BJ (cell line): ENCODE data around the gene GCK. TPM values are rescaled to one million over a fixed set of nuclear protein-coding genes. Genes with fewer than 3 reads are reported as not detected.
"Not testable (repeated sequence)": the region's sequence is repeated elsewhere in the genome, so short reads cannot be mapped to it uniquely, and the experiment has no call there.

Source experiments
- CTCF ChIA-PET: fragments of 350-600 bp; formaldehyde crosslinking; extraction: SDS; loops from one replicate; lab custom pipeline; 2021; ENCODE audit warnings: antibody characterized with exemption, inconsistent platforms; lab: Yijun Ruan, JAX
- POLR2A ChIA-PET: fragments of 300-600 bp; sonication (Branson Sonifier 250); formaldehyde crosslinking; extraction: SDS; loops from one replicate; lab custom pipeline; 2021; ENCODE audit warnings: antibody characterized with exemption; lab: Charles Lee
- DNase-seq: peaks from one replicate; pipeline ENCODE4 v3.0.0-alpha.2; 2011; ENCODE audit warnings: low read depth
- H3K27me3 ChIP-seq: 2 replicates; pipeline ENCODE4 v1.6.0; 2011; ENCODE audit warnings: low read length; ENCODE audit not compliant: control insufficient read depth, insufficient read depth
- H3K36me3 ChIP-seq: 2 replicates; pipeline ENCODE4 v1.5.1; 2011; ENCODE audit warnings: low read length; ENCODE audit not compliant: control insufficient read depth, insufficient read depth
- H3K4me3 ChIP-seq: 2 replicates; pipeline ENCODE4 v1.5.1; 2011; ENCODE audit warnings: low read depth, mild to moderate bottlenecking, control low read depth, low read length
- polyA plus RNA-seq: library from polyadenylated mRNA; depleted of rRNA; stranded (reverse); fragments of >200 nt; gene quantifications from 2 replicates; pipeline ENCODE4 v1.2.3, GENCODE V29; 2011
- TF ChIP-seq, protein P1 (sequence below): IDR thresholded peaks from 2 replicates; pipeline ENCODE4 v1.5.1; 2011; ENCODE audit warnings: low read depth, mild to moderate bottlenecking, control low read depth, inconsistent platforms, low read length, moderate library complexity; ENCODE audit not compliant: insufficient read depth

GCK gene
- polyA plus RNA-seq, 1 experiment, result 0.40 TPM

DNA sequence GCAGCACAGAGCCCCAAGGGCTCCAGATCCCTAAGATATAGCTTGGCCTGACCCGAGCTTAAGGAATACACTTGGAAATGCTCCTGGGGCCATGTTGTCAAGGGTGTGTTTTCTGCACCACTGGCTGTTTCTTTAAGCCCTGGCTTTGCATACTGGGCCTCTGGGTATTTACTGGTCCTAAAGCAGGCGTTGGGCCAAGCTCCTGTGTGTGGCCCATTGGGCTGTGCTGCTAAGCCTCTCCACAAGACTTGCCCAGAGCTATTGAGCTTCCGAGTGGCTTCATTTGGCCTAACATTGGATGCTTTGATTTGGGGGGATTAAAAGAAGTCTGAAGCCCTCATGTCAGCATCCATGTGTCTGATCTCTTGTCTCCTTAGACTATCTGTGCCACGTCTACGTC, 16.8 kb upstream of the GCK start:
- ChIA-PET CTCF (interaction anchor here (1.4 kb wide), 1 partner anchor 8 kb away, joined by 5 read pairs; no protein-coding TSS in a partner anchor), POLR2A (no interaction called here)

GRCh38 chr7:44201813-44202212, 12.6 kb upstream of the GCK start:
- Histone ChIP-seq H3K4me3 (peak overlapping the region; percentile 100), H3K27me3 (no peaks in the 10 kb centered on the region; the same call in 1 of the 2 replicates), H3K36me3 (peaks cover 6% of the 10 kb centered on the region)
- TF ChIP-seq, protein P1, sequence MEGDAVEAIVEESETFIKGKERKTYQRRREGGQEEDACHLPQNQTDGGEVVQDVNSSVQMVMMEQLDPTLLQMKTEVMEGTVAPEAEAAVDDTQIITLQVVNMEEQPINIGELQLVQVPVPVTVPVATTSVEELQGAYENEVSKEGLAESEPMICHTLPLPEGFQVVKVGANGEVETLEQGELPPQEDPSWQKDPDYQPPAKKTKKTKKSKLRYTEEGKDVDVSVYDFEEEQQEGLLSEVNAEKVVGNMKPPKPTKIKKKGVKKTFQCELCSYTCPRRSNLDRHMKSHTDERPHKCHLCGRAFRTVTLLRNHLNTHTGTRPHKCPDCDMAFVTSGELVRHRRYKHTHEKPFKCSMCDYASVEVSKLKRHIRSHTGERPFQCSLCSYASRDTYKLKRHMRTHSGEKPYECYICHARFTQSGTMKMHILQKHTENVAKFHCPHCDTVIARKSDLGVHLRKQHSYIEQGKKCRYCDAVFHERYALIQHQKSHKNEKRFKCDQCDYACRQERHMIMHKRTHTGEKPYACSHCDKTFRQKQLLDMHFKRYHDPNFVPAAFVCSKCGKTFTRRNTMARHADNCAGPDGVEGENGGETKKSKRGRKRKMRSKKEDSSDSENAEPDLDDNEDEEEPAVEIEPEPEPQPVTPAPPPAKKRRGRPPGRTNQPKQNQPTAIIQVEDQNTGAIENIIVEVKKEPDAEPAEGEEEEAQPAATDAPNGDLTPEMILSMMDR, result no peak
- CTCF ChIA-PET, result interaction anchor here (0.6 to 2.5 kb wide), 10 partner anchors 8 to 133 kb away, joined by 3 to 13 read pairs (median 4); no protein-coding TSS in a partner anchor
- POLR2A ChIA-PET, result no interaction called here
- DNase-seq, result no peak

More for the DNA sequence above, 16.8 kb upstream of the GCK start:
- Histone ChIP-seq H3K4me3 (no peak overlapping the region), H3K27me3 (no peaks in the 10 kb centered on the region), H3K36me3 (peaks cover 30% of the 10 kb centered on the region)
- TF ChIP-seq, protein P1, result no peak
- no peak for DNase-seq

DNA sequence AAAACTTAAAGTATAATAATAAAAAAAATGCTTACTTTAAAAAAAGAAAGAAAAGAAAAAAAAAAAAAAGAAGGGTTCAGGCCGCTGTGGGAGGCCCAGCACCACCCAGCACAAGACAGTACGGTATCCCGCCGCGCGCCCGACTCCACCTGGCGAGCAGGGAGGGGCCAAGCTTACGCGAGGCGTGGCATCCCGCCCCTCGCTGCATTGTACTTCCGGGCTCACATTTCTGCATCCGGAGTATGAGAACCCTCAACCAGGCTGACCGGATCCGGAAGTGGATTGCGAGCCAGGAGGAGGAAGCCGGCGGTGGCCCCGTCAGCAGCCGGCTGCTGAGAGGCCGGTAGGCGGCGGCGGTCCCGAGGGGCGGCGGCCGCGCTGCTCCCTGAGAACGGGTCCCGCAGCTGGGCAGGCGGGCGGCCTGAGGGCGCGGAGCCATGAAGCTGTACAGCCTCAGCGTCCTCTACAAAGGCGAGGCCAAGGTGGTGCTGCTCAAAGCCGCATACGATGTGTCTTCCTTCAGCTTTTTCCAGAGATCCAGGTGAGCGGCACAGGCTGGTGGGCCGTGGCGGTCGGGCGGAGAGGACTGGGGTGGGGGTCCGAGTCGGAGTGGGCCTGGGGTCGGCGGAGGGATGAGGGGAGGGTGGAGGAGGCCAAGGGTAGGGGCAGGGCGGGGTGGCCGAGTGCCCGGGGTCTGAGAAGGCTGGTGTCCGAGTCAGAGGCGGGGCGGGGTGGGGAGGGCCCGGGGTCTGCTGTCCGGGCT, 11.6 kb upstream of the GCK start, which contains the start of gene YKT6:
Gene YKT6 (plus strand): TSS at position 280 of the 763 bp plus-strand sequence. CDS start 158 bp downstream, at position 438.
- Histone ChIP-seq H3K4me3 (peak within 1 kb of the TSS; percentile 100), H3K36me3 (peaks cover 3% of the 10 kb centered on the region; the same call in 1 of the 2 replicates), H3K27me3 (no peaks in the 10 kb centered on the region; the same call in 1 of the 2 replicates)
- DNase-seq, result peak; percentile 65
- CTCF ChIA-PET, result interaction anchor here (0.5 to 2.5 kb wide), 14 partner anchors 9 to 291 kb away, joined by 3 to 13 read pairs (median 4); no protein-coding TSS in a partner anchor
- POLR2A ChIA-PET, result no interaction called here
- TF ChIP-seq, protein P1, result peak; percentile 46

DNA sequence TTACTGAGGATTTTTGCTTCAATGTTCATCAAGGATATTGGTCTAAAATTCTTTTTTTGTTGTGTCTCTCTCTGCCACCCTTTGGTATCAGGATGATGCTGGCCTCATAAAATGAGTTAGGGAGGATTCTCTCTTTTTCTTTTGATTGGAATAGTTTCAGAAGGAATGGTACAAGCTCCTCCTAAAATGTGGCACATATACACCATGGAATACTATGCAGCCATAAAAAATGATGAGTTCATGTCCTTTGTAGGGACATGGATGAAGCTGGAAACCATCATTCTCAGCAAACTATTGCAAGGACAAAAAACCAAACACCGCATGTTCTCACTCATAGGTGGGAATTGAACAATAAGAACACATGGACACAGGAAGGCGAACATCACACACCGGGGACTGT, 10.9 kb upstream of the GCK start:
- H3K36me3 ChIP-seq, H3K4me3 ChIP-seq, H3K27me3 ChIP-seq, POLR2A ChIA-PET, DNase-seq: not testable (repeated sequence)
- CTCF ChIA-PET, result interaction anchor here (0.5 to 2.5 kb wide), 3 partner anchors 21 to 128 kb away, joined by 3 to 13 read pairs (median 8); no protein-coding TSS in a partner anchor

DNA sequence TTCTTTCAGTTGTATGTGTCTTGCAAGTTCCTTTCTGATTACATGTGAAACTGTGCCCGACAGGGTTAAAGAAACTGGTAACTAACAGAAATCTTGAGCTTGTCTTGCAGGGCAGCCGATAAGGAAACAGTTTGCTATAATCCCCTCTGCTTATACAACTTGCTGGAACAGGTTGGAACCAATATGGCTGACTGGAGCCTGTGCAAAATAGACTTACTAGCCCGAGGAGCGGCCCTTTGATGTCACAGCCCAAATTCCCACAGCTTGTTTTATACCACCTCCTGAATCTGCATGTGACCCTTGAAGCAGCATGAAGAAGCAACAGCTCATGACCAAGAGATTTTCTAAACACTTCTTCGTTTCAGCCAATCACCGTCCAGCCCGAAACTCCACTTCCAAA, 8.2 kb upstream of the GCK start:
- TF ChIP-seq, protein P1, result no peak
- Histone ChIP-seq H3K4me3 (no peak overlapping the region), H3K36me3 (no peaks in the 10 kb centered on the region), H3K27me3 (no peaks in the 10 kb centered on the region; the same call in 1 of the 2 replicates)
- ChIA-PET CTCF (interaction anchor here (0.8 to 5.5 kb wide), 9 partner anchors 11 to 151 kb away, joined by 3 to 52 read pairs (median 5); partner anchors contain the start of gene PGAM2), POLR2A (no interaction called here)
- DNase-seq, result no peak
